IMR-90 (cell line): Measurements from ENCODE around the gene RYR3. TPM values are rescaled to one million over a fixed set of nuclear protein-coding genes. Genes with fewer than 3 reads are reported as not detected.

Experiments used
- ATAC-seq: fragments of 200-7000 bp; cut with Tn5 transposase; 2 replicates; pipeline ENCODE4 v1.9.1; 2020; ENCODE audit warnings: low read depth, mild to moderate bottlenecking, moderate library complexity
- BruUV-seq: library from RNA; stranded (reverse); fragments of 400-500 nt; replicated peaks from 2 replicates; lab custom pipeline; 2021; lab: Mats Ljungman, UMichigan
- CTCF ChIA-PET: fragments of 300-600 bp; formaldehyde crosslinking; extraction: SDS; loops from one replicate; lab custom pipeline; 2021; ENCODE audit warnings: antibody characterized with exemption; lab: Yijun Ruan, JAX
- POLR2A ChIA-PET: fragments of 300-600 bp; sonication (Branson Sonifier 250); formaldehyde crosslinking; loops from one replicate; lab custom pipeline; 2022; ENCODE audit warnings: antibody characterized with exemption; ENCODE audit not compliant: unreplicated experiment; lab: Charles Lee
- DNase-seq: peaks from one replicate; pipeline ENCODE4 v3.0.0; 2013
- H2AFZ ChIP-seq: replicated peaks from 2 replicates; pipeline ENCODE3; 2013; ENCODE audit warnings: low read length, mild to moderate bottlenecking; ENCODE audit not compliant: poor library complexity
- H2AK5ac ChIP-seq: 2 replicates; pipeline ENCODE4 v1.6.1; 2013; ENCODE audit warnings: low read depth, low read length, inconsistent platforms
- H2AK9ac ChIP-seq: replicated peaks from 2 replicates; pipeline ENCODE3; 2013; ENCODE audit warnings: mild to moderate bottlenecking, low read depth, low read length, moderate library complexity; ENCODE audit not compliant: poor library complexity
- H2BK120ac ChIP-seq: 2 replicates; pipeline ENCODE4 v1.6.1; 2013; ENCODE audit warnings: low read depth, low read length, inconsistent platforms
- H2BK15ac ChIP-seq: 3 replicates; pipeline ENCODE4 v1.6.1; 2013; ENCODE audit warnings: low read depth, low read length, inconsistent platforms
- H2BK20ac ChIP-seq: 2 replicates; pipeline ENCODE4 v1.6.1; 2013; ENCODE audit warnings: low read depth, mild to moderate bottlenecking, inconsistent platforms, low read length, moderate library complexity
- H2BK5ac ChIP-seq: 2 replicates; pipeline ENCODE4 v1.6.1; 2013; ENCODE audit warnings: mild to moderate bottlenecking, low read depth, low read length, inconsistent platforms; ENCODE audit not compliant: poor library complexity, severe bottlenecking
- H3K14ac ChIP-seq: replicated peaks from 2 replicates; pipeline ENCODE4 v1.6.1; 2013; ENCODE audit warnings: low read depth, low read length, inconsistent platforms
- H3K18ac ChIP-seq: 2 replicates; pipeline ENCODE4 v1.6.1; 2013; ENCODE audit warnings: low read depth, low read length, control low read depth
- H3K23ac ChIP-seq: 2 replicates; pipeline ENCODE4 v1.6.1; 2013; ENCODE audit warnings: low read depth, low read length, inconsistent platforms
- H3K27ac ChIP-seq: 2 replicates; pipeline ENCODE4 v1.5.1; 2013; ENCODE audit warnings: mild to moderate bottlenecking, control low read depth, low read length; ENCODE audit not compliant: insufficient read depth
- H3K27me3 ChIP-seq: 2 replicates; pipeline ENCODE4 v1.6.1; 2013; ENCODE audit warnings: low read length; ENCODE audit not compliant: control insufficient read depth, insufficient read depth
- H3K36me3 ChIP-seq: 2 replicates; pipeline ENCODE4 v1.6.1; 2013; ENCODE audit warnings: low read length, mixed read lengths; ENCODE audit not compliant: control insufficient read depth, insufficient read depth
- H3K4ac ChIP-seq: 2 replicates; pipeline ENCODE4 v1.6.1; 2013; ENCODE audit warnings: low read depth, low read length, inconsistent platforms
- H3K4me1 ChIP-seq: 2 replicates; pipeline ENCODE4 v1.6.1; 2013; ENCODE audit warnings: low read length, mixed read lengths; ENCODE audit not compliant: control insufficient read depth, insufficient read depth
- H3K4me2 ChIP-seq: 2 replicates; pipeline ENCODE4 v1.6.1; 2013; ENCODE audit warnings: low read depth, mild to moderate bottlenecking, control low read depth, low read length, moderate library complexity
- H3K4me3 ChIP-seq: 2 replicates; pipeline ENCODE4 v1.5.1; 2013; ENCODE audit warnings: low read depth, mild to moderate bottlenecking, control low read depth, low read length, moderate library complexity; ENCODE audit not compliant: insufficient read depth
- H3K56ac ChIP-seq: 2 replicates; pipeline ENCODE4 v1.6.1; 2013; ENCODE audit warnings: low read length, inconsistent platforms; ENCODE audit not compliant: insufficient read depth; ENCODE audit errors: extremely low read depth
- H3K79me1 ChIP-seq, 2 experiments: 2 replicates each; pipeline ENCODE4 v1.6.1; 2013; ENCODE audit warnings: low read length in 2 of 2, inconsistent platforms in 1 of 2, low read depth in 1 of 2
- H3K9ac ChIP-seq: 2 replicates; pipeline ENCODE4 v1.6.1; 2013; ENCODE audit warnings: low read depth, low read length, control low read depth
- H3K9me1 ChIP-seq: 2 replicates; pipeline ENCODE4 v1.6.1; 2013; ENCODE audit warnings: low read length, inconsistent platforms; ENCODE audit not compliant: insufficient read depth
- H3K9me3 ChIP-seq: 2 replicates; pipeline ENCODE4 v1.6.1; 2013; ENCODE audit warnings: low read length; ENCODE audit not compliant: control insufficient read depth, insufficient read depth
- H4K20me1 ChIP-seq: 2 replicates; pipeline ENCODE4 v1.6.1; 2013; ENCODE audit warnings: low read length, inconsistent platforms; ENCODE audit not compliant: insufficient read depth
- H4K5ac ChIP-seq: 2 replicates; pipeline ENCODE4 v1.6.1; 2013; ENCODE audit warnings: mild to moderate bottlenecking, low read depth, low read length, control low read depth
- H4K8ac ChIP-seq, 2 experiments: 2 replicates each; pipeline ENCODE4 v1.6.1; 2013; ENCODE audit warnings: low read depth in 2 of 2, low read length in 2 of 2, control low read depth in 1 of 2, inconsistent platforms in 1 of 2
- H4K91ac ChIP-seq: 2 replicates; pipeline ENCODE4 v1.6.1; 2013; ENCODE audit warnings: low read depth, low read length, inconsistent platforms; ENCODE audit not compliant: insufficient read depth
- BHLHE40 ChIP-seq: fragments of 150-350 bp; IDR thresholded peaks from 2 replicates; pipeline ENCODE4 v1.6.1; 2016; ENCODE audit warnings: mild to moderate bottlenecking, low read depth, low read length
- CHD1 ChIP-seq: IDR thresholded peaks from 2 replicates; pipeline ENCODE4 v1.6.1; 2012; ENCODE audit warnings: low read depth, low read length, improper control_type of control experiment
- CTCF ChIP-seq: conservative IDR thresholded peaks from 2 replicates; pipeline ENCODE4 v1.5.1; 2012; ENCODE audit warnings: mild to moderate bottlenecking, low read depth, low read length, improper control_type of control experiment
- MAFK ChIP-seq: IDR thresholded peaks from 2 replicates; pipeline ENCODE4 v1.6.1; 2012; ENCODE audit warnings: low read depth, low read length, improper control_type of control experiment
- NFE2L2 ChIP-seq: fragments of 150-350 bp; IDR thresholded peaks from 2 replicates; pipeline ENCODE4 v1.6.1; 2016; ENCODE audit warnings: low read depth, mild to moderate bottlenecking, low read length
- RAD21 ChIP-seq: IDR thresholded peaks from 2 replicates; pipeline ENCODE4 v1.6.1; 2012; ENCODE audit warnings: low read length, improper control_type of control experiment
- RCOR1 ChIP-seq: IDR thresholded peaks from 2 replicates; pipeline ENCODE4 v1.6.1; 2012; ENCODE audit warnings: mild to moderate bottlenecking, low read length, improper control_type of control experiment; ENCODE audit not compliant: insufficient replicate concordance
- SMC3 ChIP-seq: fragments of 150-350 bp; IDR thresholded peaks from 2 replicates; pipeline ENCODE4 v1.6.1; 2016; ENCODE audit warnings: low read depth, mild to moderate bottlenecking, antibody characterized with exemption, low read length, moderate library complexity
- WGBS, 2 experiments: methylation state at CpG; one replicate each; pipeline versions ENCODE4 v1.1.5 to v1.1.7; 2013; ENCODE audit warnings: missing lambda C conversion rate in 2 of 2; ENCODE audit not compliant: insufficient read length in 1 of 2; ENCODE audit errors: extremely low coverage in 2 of 2; 5-methylcytosine and 5-hydroxymethylcytosine counted together
- dilution Hi-C: fragments of 300-500 bp; cut with HindIII; formaldehyde crosslinking; loops from one replicate; pipeline ENCODE4 v1.14.3; 2018; ENCODE audit warnings: low sequenced_read_pairs; ENCODE audit not compliant: unreplicated experiment
- in situ Hi-C: fragments of 300-500 bp; cut with MboI; formaldehyde crosslinking; loops from 3 replicates; pipeline ENCODE4 v1.14.3; 2019; ENCODE audit warnings: low sequenced_read_pairs, inconsistent platforms, mixed read lengths
- intact Hi-C: fragments of 100-400 bp; cut with micrococcal nuclease; formaldehyde crosslinking; loops from 2 replicates; pipeline ENCODE4 v1.10.0; 2022
- polyA plus RNA-seq, 3 experiments: library from polyadenylated mRNA; depleted of rRNA; stranded (reverse); fragments of >200 nt; gene quantifications; 2 replicates each; pipeline ENCODE4 v1.2.3, GENCODE V29; 2012; ENCODE audit warnings: low replicate concordance in 1 of 3
- total RNA-seq: library from RNA; depleted of rRNA; stranded (reverse); fragments of >200 nt; gene quantifications from 2 replicates; pipeline ENCODE4 v1.2.3, GENCODE V29; 2012
- TF ChIP-seq, protein P1 (sequence below): fragments of 150-350 bp; IDR thresholded peaks from 2 replicates; pipeline ENCODE4 v1.6.1; 2017; ENCODE audit warnings: mild to moderate bottlenecking, antibody characterized with exemption, low read length, low read depth

RYR3 gene
- total and polyA plus RNA-seq, 2 of the 4 experiments (the other 2 are of a cell fraction) = 0.18 TPM; not detected in 1

DNA sequence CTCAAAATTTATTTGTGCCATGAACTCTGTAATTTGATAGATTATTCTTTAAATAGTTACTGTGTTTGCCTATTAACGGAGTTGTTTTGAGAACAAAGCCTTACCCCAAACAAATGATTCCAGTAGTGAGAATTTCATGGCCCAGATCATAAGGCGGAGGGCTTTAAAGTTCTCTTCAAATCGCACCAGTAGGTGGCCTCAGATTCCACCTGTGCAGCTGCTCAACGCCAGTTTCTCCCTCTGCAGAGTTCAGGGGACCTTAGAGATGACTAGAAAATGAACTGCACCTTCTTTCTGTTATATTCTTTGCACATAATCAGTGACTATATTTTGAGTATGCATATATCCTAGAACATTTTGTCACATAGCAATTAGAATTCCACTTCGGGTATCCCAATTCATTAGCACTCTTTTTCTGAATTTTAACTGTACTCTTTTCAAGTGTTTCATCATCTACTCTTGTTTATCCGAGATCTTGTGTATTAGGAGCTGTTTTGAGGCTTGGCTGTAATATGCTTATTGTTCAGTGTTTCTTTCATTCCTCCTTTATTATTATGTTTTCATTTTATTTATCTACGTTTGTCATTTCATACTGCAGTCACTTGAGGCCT is 425.0 kb downstream of the RYR3 start:
- peaks cover 16% of the 10 kb centered on the region for H3K27me3 ChIP-seq
- H2AK5ac ChIP-seq = no peak overlapping the region
- no peak overlapping the region for H3K27ac ChIP-seq
- dilution Hi-C loops = no loop called here
- TF ChIP-seq CTCF (peak; percentile 59), SMC3 (peak; percentile 56), RAD21 (peak; percentile 66), CHD1 (no peak), BHLHE40 (no peak), RCOR1 (no peak), NFE2L2 (no peak), MAFK (no peak)
- TF ChIP-seq, protein P1, sequence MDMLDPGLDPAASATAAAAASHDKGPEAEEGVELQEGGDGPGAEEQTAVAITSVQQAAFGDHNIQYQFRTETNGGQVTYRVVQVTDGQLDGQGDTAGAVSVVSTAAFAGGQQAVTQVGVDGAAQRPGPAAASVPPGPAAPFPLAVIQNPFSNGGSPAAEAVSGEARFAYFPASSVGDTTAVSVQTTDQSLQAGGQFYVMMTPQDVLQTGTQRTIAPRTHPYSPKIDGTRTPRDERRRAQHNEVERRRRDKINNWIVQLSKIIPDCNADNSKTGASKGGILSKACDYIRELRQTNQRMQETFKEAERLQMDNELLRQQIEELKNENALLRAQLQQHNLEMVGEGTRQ = no peak
- no peak overlapping the region for H3K4ac ChIP-seq
- no peak overlapping the region for H2AK9ac ChIP-seq
- no peak overlapping the region for H3K4me2 ChIP-seq
- no peak overlapping the region for H3K23ac ChIP-seq
- peak; percentile 41 for DNase-seq
- H4K8ac ChIP-seq = no peak overlapping the region
- no peak overlapping the region for H2AFZ ChIP-seq
- no peak overlapping the region for H2BK15ac ChIP-seq
- H4K20me1 ChIP-seq = no peaks in the 10 kb centered on the region
- H3K56ac ChIP-seq = no peak overlapping the region
- H3K14ac ChIP-seq = no peak overlapping the region
- BruUV-seq = no TSS peak
- ChIA-PET POLR2A (no interaction called here), CTCF (interaction anchor here (0.9 to 1.6 kb wide), 3 partner anchors 35 to 239 kb away, joined by 3 to 5 read pairs (median 3); no protein-coding TSS in a partner anchor)
- H3K9me1 ChIP-seq = no peaks in the 10 kb centered on the region
- H3K79me1 ChIP-seq = no peaks in the 10 kb centered on the region
- no peak overlapping the region for H2BK5ac ChIP-seq
- no peak overlapping the region for H3K18ac ChIP-seq
- H4K5ac ChIP-seq = no peak overlapping the region
- intact Hi-C loops = loop anchor here (1.0 to 5.0 kb wide), 2 partner anchors 227 to 259 kb away; no protein-coding TSS in a partner anchor
- H3K36me3 ChIP-seq = no peaks in the 10 kb centered on the region
- H2BK20ac ChIP-seq = no peak overlapping the region
- ATAC-seq = peak; percentile 81
- in situ Hi-C loops = loop anchor here (5.0 kb wide), 1 partner anchor 227 kb away; no protein-coding TSS in a partner anchor
- H2BK120ac ChIP-seq = no peak overlapping the region
- H3K9me3 ChIP-seq = no peaks in the 10 kb centered on the region
- H3K4me3 ChIP-seq = no peak overlapping the region
- H3K9ac ChIP-seq = no peak overlapping the region
- no peaks in the 10 kb centered on the region for H3K4me1 ChIP-seq
- no peak overlapping the region for H4K91ac ChIP-seq
- 28% methylated on average over 2 of the region's 7 CpGs; no CpG with 5 or more reads in 1 of the 2 experiments for WGBS, 2 experiments
